ENCODE measurements around the gene GANC. TPM values are rescaled to one million over a fixed set of nuclear protein-coding genes. Genes with fewer than 3 reads are reported as not detected.

Gene GANC
- total and polyA plus RNA-seq, 7 donors, result 9.0 to 34.1 (median 19.9) TPM

GRCh38 chr15:42233107-42233506 is 39.9 kb upstream of the GANC start:
- no peak for DNase-seq
- no peak overlapping the region for H3K4me3 ChIP-seq
- no peak overlapping the region for H3K27ac ChIP-seq
- H3K9me3 ChIP-seq, result no peaks in the 10 kb centered on the region
- H3K4me1 ChIP-seq, result no peaks in the 10 kb centered on the region
- TF ChIP-seq POLR2A (IDR thresholded peaks at IDR 0.05) (no peak), POLR2AphosphoS5 (IDR thresholded peaks at IDR 0.05) (no peak), CTCF (IDR thresholded peaks at IDR 0.05) (no peak), EP300 (IDR thresholded peaks at IDR 0.05) (no peak)
- WGBS, 2 donors, result 51 to 81% methylated on average over 2 of the region's 2 CpGs
- H3K27me3 ChIP-seq, result no peaks in the 10 kb centered on the region
- intact Hi-C loops (cut with DNase I), result no loop called here
- peaks cover 3 to 99% (median 10%) of the 10 kb centered on the region in 4 donors for H3K36me3 ChIP-seq

- H3K4me1 ChIP-seq, result no peaks in the 10 kb centered on the region
- H3K36me3 ChIP-seq, result peaks cover 3 to 84% (median 17%) of the 10 kb centered on the region in 4 donors
- no peak for DNase-seq
- H3K9me3 ChIP-seq, result no peaks in the 10 kb centered on the region
- H3K27me3 ChIP-seq, result no peaks in the 10 kb centered on the region
- no peak overlapping the region for H3K4me3 ChIP-seq
- TF ChIP-seq POLR2A (IDR thresholded peaks at IDR 0.05) (no peak), POLR2AphosphoS5 (IDR thresholded peaks at IDR 0.05) (no peak), EP300 (IDR thresholded peaks at IDR 0.05) (no peak), CTCF (IDR thresholded peaks at IDR 0.05) (no peak)
- intact Hi-C loops (cut with DNase I), result no loop called here
- no peak overlapping the region for H3K27ac ChIP-seq
Observed at GRCh38 chr15:42239528-42240182, 33.3 kb upstream of the GANC start.

- Histone ChIP-seq H3K9me3 (no peaks in the 10 kb centered on the region), H3K27ac (no peak overlapping the region), H3K4me3 (no peak overlapping the region), H3K4me1 (no peaks in the 10 kb centered on the region), H3K36me3 (peaks cover 3 to 72% (median 15%) of the 10 kb centered on the region in 4 donors), H3K27me3 (no peaks in the 10 kb centered on the region)
- intact Hi-C loops (cut with DNase I), result no loop called here
- DNase-seq, result no peak
- WGBS, 2 donors, result 77 to 87% methylated on average over 1 of the region's 1 CpG
- TF ChIP-seq POLR2A (IDR thresholded peaks at IDR 0.05) (no peak), EP300 (IDR thresholded peaks at IDR 0.05) (no peak), CTCF (IDR thresholded peaks at IDR 0.05) (no peak), POLR2AphosphoS5 (IDR thresholded peaks at IDR 0.05) (no peak)
Observed at GRCh38 chr15:42240823-42241222, 32.2 kb upstream of the GANC start.

GRCh38 chr15:42253300-42253699 is 19.7 kb upstream of the GANC start:
- TF ChIP-seq CTCF (IDR thresholded peaks at IDR 0.05) (no peak), EP300 (IDR thresholded peaks at IDR 0.05) (no peak), POLR2A (IDR thresholded peaks at IDR 0.05) (no peak), POLR2AphosphoS5 (IDR thresholded peaks at IDR 0.05) (no peak)
- no peak overlapping the region for H3K4me3 ChIP-seq
- no peaks in the 10 kb centered on the region for H3K9me3 ChIP-seq
- DNase-seq, result no peak
- no peaks in the 10 kb centered on the region for H3K4me1 ChIP-seq
- intact Hi-C loops (cut with DNase I), result no loop called here
- no peak overlapping the region for H3K27ac ChIP-seq
- WGBS, 2 donors, result 98 to 99% methylated on average over 2 of the region's 2 CpGs
- no peaks in the 10 kb centered on the region for H3K27me3 ChIP-seq
- H3K36me3 ChIP-seq, result peaks cover 6 to 46% (median 10%) of the 10 kb centered on the region in 4 donors

GRCh38 chr15:42264795-42265194 is 8.2 kb upstream of the GANC start:
- intact Hi-C loops (cut with DNase I), result no loop called here
- H3K9me3 ChIP-seq, result no peaks in the 10 kb centered on the region
- H3K27me3 ChIP-seq, result no peaks in the 10 kb centered on the region
- WGBS, 2 donors, result 78 to 90% methylated on average over 5 of the region's 5 CpGs
- DNase-seq, result no peak
- peaks cover 0 to 13% (median 3%) of the 10 kb centered on the region in 4 donors for H3K4me1 ChIP-seq
- TF ChIP-seq POLR2AphosphoS5 (IDR thresholded peaks at IDR 0.05), result no peak
- H3K4me3 ChIP-seq, result no peak overlapping the region
- H3K27ac ChIP-seq, result no peak overlapping the region
- peaks cover 8 to 88% (median 42%) of the 10 kb centered on the region in 4 donors for H3K36me3 ChIP-seq
